Measurements from ENCODE around the gene ALOX15B. TPM values are rescaled to one million over a fixed set of nuclear protein-coding genes. Genes with fewer than 3 reads are reported as not detected.

Gene ALOX15B
- total RNA-seq, 6 experiments from 2014 or later: not detected

GRCh38 chr17:8046929-8047768, 8.3 kb downstream of the ALOX15B start:
- Mint-ChIP-seq H3K27ac (no peak overlapping the region), H3K4me3 (no peak overlapping the region), H3K4me1 (ENCODE audit: low read depth) (no peaks in the 10 kb centered on the region), H3K27me3 (ENCODE audit: insufficient read depth) (peaks cover 46% of the 10 kb centered on the region), H3K9me3 (no peaks in the 10 kb centered on the region), H3K36me3 (ENCODE audit: low read depth) (no peaks in the 10 kb centered on the region)
- no peak for DNase-seq
- no peak for TF ChIP-seq CTCF (IDR thresholded peaks at IDR 0.05)

GRCh38 chr17:8047769-8048110, 8.9 kb downstream of the ALOX15B start:
- DNase-seq: no peak
- no peaks in the 10 kb centered on the region for H3K9me3 Mint-ChIP-seq
- H3K27me3 Mint-ChIP-seq (ENCODE audit: insufficient read depth): peaks cover 46% of the 10 kb centered on the region
- H3K4me3 Mint-ChIP-seq: no peak overlapping the region
- no peak overlapping the region for H3K27ac Mint-ChIP-seq
- H3K36me3 Mint-ChIP-seq (ENCODE audit: low read depth): no peaks in the 10 kb centered on the region
- no peaks in the 10 kb centered on the region for H3K4me1 Mint-ChIP-seq (ENCODE audit: low read depth)
- TF ChIP-seq CTCF (IDR thresholded peaks at IDR 0.05): no peak

- no peak overlapping the region for H3K27ac Mint-ChIP-seq
- peaks cover 42% of the 10 kb centered on the region for H3K27me3 Mint-ChIP-seq (ENCODE audit: insufficient read depth)
- no peaks in the 10 kb centered on the region for H3K36me3 Mint-ChIP-seq (ENCODE audit: low read depth)
- H3K9me3 Mint-ChIP-seq: no peaks in the 10 kb centered on the region
- H3K4me1 Mint-ChIP-seq (ENCODE audit: low read depth): no peaks in the 10 kb centered on the region
- DNase-seq: no peak
- TF ChIP-seq CTCF (IDR thresholded peaks at IDR 0.05): no peak
- no peak overlapping the region for H3K4me3 Mint-ChIP-seq
Observed at GRCh38 chr17:8048236-8048635, 9.4 kb downstream of the ALOX15B start.

- Mint-ChIP-seq H3K4me1 (ENCODE audit: low read depth) (no peaks in the 10 kb centered on the region), H3K9me3 (no peaks in the 10 kb centered on the region), H3K4me3 (no peak overlapping the region), H3K27me3 (ENCODE audit: insufficient read depth) (peaks cover 38% of the 10 kb centered on the region), H3K36me3 (ENCODE audit: low read depth) (no peaks in the 10 kb centered on the region), H3K27ac (no peak overlapping the region)
- no peak for DNase-seq
- no peak for TF ChIP-seq CTCF (IDR thresholded peaks at IDR 0.05)
Observed at GRCh38 chr17:8048736-8049135, 9.9 kb downstream of the ALOX15B start.

- H3K27ac Mint-ChIP-seq: no peak overlapping the region
- H3K27me3 Mint-ChIP-seq (ENCODE audit: insufficient read depth): peaks cover 27% of the 10 kb centered on the region
- no peak for DNase-seq
Observed at GRCh38 chr17:8051831-8052230, 13.0 kb downstream of the ALOX15B start.

More at GRCh38 chr17:8051831-8052230, 13.0 kb downstream of the ALOX15B start:
- H3K4me3 Mint-ChIP-seq: no peak overlapping the region
- H3K4me1 Mint-ChIP-seq (ENCODE audit: low read depth): peaks cover 10% of the 10 kb centered on the region
- H3K36me3 Mint-ChIP-seq (ENCODE audit: low read depth): no peaks in the 10 kb centered on the region
- no peak for TF ChIP-seq CTCF (IDR thresholded peaks at IDR 0.05)
- no peaks in the 10 kb centered on the region for H3K9me3 Mint-ChIP-seq
